Measurements from ENCODE around the gene MEF2A.

The MEF2A gene

DNA sequence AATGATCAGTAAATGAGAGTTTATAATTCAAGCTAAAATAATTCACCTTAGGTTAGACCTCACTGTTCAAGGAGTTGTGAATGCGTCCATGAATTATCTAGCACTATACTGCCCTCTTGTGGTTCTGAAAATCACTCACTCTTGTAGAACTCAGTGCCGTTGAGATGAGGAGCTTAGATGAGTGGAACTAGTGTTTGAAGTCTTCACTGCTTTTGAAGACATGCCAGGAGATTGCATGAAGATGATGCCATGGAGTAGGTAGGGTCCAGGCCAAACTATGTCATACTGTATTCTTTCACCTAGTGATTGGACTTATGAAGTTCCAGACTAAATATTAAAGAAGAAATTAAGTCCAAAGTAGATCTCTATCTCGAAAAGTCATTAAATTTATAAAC is 138.7 kb downstream of the MEF2A start:
- TF ChIP-seq, protein P1, sequence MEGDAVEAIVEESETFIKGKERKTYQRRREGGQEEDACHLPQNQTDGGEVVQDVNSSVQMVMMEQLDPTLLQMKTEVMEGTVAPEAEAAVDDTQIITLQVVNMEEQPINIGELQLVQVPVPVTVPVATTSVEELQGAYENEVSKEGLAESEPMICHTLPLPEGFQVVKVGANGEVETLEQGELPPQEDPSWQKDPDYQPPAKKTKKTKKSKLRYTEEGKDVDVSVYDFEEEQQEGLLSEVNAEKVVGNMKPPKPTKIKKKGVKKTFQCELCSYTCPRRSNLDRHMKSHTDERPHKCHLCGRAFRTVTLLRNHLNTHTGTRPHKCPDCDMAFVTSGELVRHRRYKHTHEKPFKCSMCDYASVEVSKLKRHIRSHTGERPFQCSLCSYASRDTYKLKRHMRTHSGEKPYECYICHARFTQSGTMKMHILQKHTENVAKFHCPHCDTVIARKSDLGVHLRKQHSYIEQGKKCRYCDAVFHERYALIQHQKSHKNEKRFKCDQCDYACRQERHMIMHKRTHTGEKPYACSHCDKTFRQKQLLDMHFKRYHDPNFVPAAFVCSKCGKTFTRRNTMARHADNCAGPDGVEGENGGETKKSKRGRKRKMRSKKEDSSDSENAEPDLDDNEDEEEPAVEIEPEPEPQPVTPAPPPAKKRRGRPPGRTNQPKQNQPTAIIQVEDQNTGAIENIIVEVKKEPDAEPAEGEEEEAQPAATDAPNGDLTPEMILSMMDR (IDR thresholded peaks at IDR 0.05; ENCODE audit: insufficient read depth, low read depth, low read length, missing control alignments) = peak; percentile 65
- no peak overlapping the region for H3K4me3 ChIP-seq (ENCODE audit: low read depth, low read length)
- DNase-seq (ENCODE audit: low read depth) = peak; percentile 89

DNA sequence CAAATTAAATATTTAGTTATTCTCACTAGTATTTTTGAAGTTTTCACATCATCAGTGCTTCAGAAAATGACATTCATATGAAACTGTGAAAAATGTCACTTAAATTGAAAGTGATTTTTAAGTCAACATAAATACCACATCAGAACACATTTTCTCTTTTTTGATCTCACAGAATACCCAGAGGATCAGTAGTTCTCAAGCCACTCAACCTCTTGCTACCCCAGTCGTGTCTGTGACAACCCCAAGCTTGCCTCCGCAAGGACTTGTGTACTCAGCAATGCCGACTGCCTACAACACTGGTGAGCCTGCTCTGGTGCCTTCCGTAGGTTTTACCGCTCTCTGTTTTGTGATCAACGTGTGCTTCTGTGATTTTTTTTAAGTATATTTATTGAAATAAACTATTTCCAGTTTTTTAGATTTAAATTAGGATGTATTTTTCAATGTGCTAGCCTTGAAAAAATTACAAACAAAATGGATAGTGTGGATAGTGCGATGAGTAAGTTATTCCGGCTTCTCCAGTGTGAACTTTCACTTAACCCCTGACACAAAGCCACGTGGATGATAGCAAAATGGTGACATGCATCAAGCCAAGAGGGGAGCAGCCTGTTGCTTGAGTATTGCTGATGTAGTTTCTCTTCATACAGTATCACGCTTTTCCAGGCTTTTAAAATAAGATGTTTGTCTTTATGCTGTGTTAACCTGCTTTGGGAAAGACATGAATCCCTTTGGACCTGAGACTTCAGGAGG is 140.9 kb downstream of the MEF2A start:
- DNase-seq (ENCODE audit: low read depth) = peak; percentile 59
- no peak overlapping the region for H3K4me3 ChIP-seq (ENCODE audit: low read depth, low read length)

DNA sequence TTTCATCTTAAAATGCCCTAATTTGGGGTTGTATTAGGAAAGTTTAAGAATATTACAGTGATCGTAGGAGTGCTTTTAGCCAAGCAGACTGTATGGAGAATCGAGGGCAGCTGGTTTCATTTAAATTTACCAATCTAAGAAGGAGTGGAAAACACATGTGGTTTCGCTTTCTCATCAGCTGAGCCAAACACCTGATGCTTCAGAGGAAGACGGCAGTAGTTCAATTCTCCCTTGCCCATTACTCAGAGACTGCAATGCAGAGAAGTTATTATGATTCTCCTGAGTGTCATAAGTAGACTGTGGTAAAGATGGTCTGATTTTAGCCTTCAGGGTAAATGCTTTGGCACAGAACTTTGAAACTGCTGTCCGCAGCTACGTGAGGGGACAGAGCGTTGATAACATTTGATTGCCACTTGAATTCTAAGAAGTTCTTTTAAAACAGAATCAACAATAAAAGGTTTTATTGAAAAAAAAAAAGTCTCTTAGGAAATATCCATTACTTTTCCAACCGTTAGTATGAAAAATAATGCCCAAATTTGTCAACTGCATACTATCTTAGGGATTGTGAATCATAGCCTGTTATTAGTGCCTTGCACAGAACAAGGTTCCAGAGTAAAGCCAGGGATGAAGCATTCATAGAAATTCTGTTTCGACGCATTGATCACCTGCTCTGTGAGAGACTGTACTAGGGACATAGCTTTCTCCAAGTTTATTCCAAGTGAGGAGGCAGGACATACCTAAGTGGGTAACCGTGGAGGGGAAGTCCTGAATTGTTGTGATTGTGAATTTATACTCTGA is 141.9 kb downstream of the MEF2A start:
- no peak overlapping the region for H3K4me3 ChIP-seq (ENCODE audit: low read depth, low read length)
- TF ChIP-seq, protein P1 (IDR thresholded peaks at IDR 0.05; ENCODE audit: insufficient read depth, low read depth, low read length, missing control alignments) = no peak
- peak; percentile 44 for DNase-seq (ENCODE audit: low read depth)

More for the DNA sequence above, 140.9 kb downstream of the MEF2A start:
- TF ChIP-seq, protein P1 (IDR thresholded peaks at IDR 0.05; ENCODE audit: insufficient read depth, low read depth, low read length, missing control alignments) = no peak

DNA sequence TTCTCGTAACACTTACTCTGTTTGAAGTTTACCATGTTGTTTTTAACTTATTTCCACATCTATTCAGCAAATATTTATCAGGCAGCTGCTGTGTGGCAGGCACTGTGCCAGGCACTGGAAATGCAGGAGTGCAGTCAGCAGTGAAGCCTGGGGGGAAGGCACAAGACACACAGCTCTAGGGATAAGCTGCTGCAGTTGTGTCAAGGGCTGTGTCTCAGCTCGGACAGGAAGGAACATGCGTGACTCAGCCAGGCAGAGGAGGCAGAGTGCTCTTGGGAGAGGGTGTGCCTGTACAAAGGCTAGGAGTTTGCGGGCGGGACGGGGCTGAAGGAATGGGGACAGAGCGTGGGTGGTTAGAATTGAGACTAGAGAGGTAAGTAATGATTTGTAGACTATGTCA is 142.8 kb downstream of the MEF2A start:
- no peak for DNase-seq (ENCODE audit: low read depth)
- TF ChIP-seq, protein P1 (IDR thresholded peaks at IDR 0.05; ENCODE audit: insufficient read depth, low read depth, low read length, missing control alignments) = no peak
- H3K4me3 ChIP-seq (ENCODE audit: low read depth, low read length) = no peak overlapping the region

DNA sequence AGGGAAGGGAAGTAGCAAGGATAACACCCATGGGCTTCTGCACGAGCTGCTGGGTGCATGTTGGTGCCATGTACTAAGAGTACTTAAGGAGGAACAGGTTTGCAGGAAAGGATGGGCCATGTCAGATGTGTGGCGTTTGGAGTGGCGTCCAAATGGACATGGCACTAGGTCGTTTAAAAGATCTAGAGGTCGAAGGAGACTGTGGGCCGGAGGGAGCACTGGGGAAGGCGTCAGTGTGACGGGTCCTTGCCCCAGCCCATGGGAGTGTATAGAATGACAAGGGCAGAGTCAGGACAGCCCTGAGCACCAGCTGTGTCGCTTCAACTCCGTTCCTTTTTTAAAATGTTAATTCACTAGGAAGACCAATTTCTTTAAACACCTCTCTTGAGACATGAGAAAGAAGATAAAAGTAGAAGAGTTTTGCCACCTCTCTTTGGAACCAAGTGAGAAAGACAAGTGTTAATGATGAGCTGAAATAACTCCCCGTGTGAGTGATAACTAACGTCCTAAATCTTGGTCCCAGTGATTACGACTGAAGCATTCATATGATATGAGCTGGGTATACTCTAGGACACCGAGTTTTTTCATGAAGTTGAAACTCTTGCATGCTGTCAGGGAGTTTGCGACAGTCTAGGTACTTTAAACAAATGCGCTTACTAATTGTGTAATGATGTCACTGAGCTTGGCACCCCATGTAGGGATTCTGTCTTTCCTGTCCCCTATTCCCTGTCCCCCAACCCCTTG is 143.6 kb downstream of the MEF2A start:
- DNase-seq (ENCODE audit: low read depth) = no peak
- TF ChIP-seq, protein P1 (IDR thresholded peaks at IDR 0.05; ENCODE audit: insufficient read depth, low read depth, low read length, missing control alignments) = no peak
- no peak overlapping the region for H3K4me3 ChIP-seq (ENCODE audit: low read depth, low read length)

DNA sequence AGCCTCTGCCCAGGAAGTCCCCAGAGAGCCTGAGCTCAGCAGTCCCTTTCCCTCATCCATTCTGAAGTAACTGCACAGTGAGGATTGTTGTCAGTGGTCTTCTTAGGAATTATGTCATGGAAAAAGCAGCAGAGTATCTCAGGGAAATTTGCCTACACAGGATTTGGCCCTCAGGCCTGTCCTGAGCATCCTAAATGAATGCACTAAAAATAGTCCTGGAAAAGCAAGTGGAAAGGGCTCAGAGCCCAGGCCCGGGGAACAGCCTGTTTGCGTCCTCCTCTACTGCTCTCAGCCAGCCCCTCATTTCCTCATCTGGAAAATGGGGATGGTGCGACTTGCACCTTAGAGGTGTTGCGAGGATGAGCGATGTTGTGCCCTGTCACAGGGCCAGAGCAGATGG is 145.8 kb downstream of the MEF2A start:
- H3K4me3 ChIP-seq (ENCODE audit: low read depth, low read length) = no peak overlapping the region
- TF ChIP-seq, protein P1 (IDR thresholded peaks at IDR 0.05; ENCODE audit: insufficient read depth, low read depth, low read length, missing control alignments) = no peak
- DNase-seq (ENCODE audit: low read depth) = no peak

Data from GM12865 (cell line).